ENCODE data around the gene ANTXR1. TPM values are rescaled to one million over a fixed set of nuclear protein-coding genes. Genes with fewer than 3 reads are reported as not detected.

ANTXR1 gene
- total RNA-seq, 1 experiment from 2014 or later, result 25.7 TPM

- ATAC-seq, result no peak
- no peak overlapping the region for H3K9ac ChIP-seq (ENCODE audit: low read length)
- POLR2A ChIA-PET, result no interaction called here
These were observed 284.2 kb downstream of the ANTXR1 start for GRCh38 chr2:69297216-69297615.

More at GRCh38 chr2:69297216-69297615, 284.2 kb downstream of the ANTXR1 start:
- Histone ChIP-seq H3K27me3 (ENCODE audit: insufficient read depth, low read length) (no peaks in the 10 kb centered on the region), H3K79me2 (ENCODE audit: insufficient read depth, low read length) (no peaks in the 10 kb centered on the region), H3K36me3 (ENCODE audit: control insufficient read depth in 1 of 2, insufficient read depth in 2 of 2, low read length in 2 of 2) (no peaks in the 10 kb centered on the region), H3K27ac (ENCODE audit: low read depth, low read length) (no peak overlapping the region), H3K9me3 (ENCODE audit: control insufficient read depth in 1 of 2, insufficient read depth in 1 of 2, low read depth in 1 of 2, low read length in 2 of 2) (no peaks in the 10 kb centered on the region), H3K4me2 (ENCODE audit: low read length) (no peak overlapping the region), H3K9me2 (ENCODE audit: insufficient read depth) (no peaks in the 10 kb centered on the region), H3K4me3 (replicated peaks in 1 of 2; ENCODE audit: low read depth in 1 of 2, low read length in 2 of 2) (no peak overlapping the region), H2AFZ (ENCODE audit: low read depth, low read length, poor library complexity, severe bottlenecking) (no peak overlapping the region), H3K4me1 (ENCODE audit: control insufficient read depth in 1 of 2, insufficient read depth in 2 of 2, low read length in 2 of 2) (peaks cover 3 to 5% of the 10 kb centered on the region in 2 experiments; a peak in 2 of 4 replicates), H4K20me1 (ENCODE audit: insufficient read depth) (no peaks in the 10 kb centered on the region)
- CTCF ChIA-PET, result no interaction called here
- RAD21 ChIA-PET (ENCODE audit: low non-redundant PET in 1 of 2, low total read pairs in 2 of 2, uncharacterized antibody in 2 of 2, unreplicated experiment in 2 of 2), result no interaction called here
- intact Hi-C loops (cut with micrococcal nuclease), result no loop called here
- no peak for DNase-seq (ENCODE audit: low read depth, low spot score)
- TF ChIP-seq EZH2 (IDR thresholded peaks at IDR 0.05) (no peak), ZNF274 (IDR thresholded peaks at IDR 0.05; ENCODE audit: low read depth, low read length) (no peak), JUND (IDR thresholded peaks at IDR 0.05) (no peak), SP1 (IDR thresholded peaks at IDR 0.05; ENCODE audit: low read depth) (no peak), CBX3 (IDR thresholded peaks at IDR 0.05; ENCODE audit: low read depth) (no peak), ELF1 (IDR thresholded peaks at IDR 0.05; ENCODE audit: borderline replicate concordance, low read depth) (no peak), CTCF (IDR thresholded peaks at IDR 0.05 in 2 of 3, conservative IDR thresholded peaks at IDR 0.05 in 1 of 3; ENCODE audit: borderline replicate concordance in 1 of 3, insufficient read depth in 1 of 3, low read depth in 2 of 3, low read length in 2 of 3) (no peak), CEBPB (IDR thresholded peaks at IDR 0.05; ENCODE audit: low read depth) (no peak), TCF7L2 (IDR thresholded peaks at IDR 0.05; ENCODE audit: borderline replicate concordance, extremely low read depth, insufficient read depth, insufficient read length) (no peak), RAD21 (IDR thresholded peaks at IDR 0.05; ENCODE audit: low read depth) (no peak), YY1 (IDR thresholded peaks at IDR 0.05; ENCODE audit: extremely low read depth, insufficient replicate concordance, low read depth, low read length) (no peak), SRF (IDR thresholded peaks at IDR 0.05; ENCODE audit: low read depth) (no peak), ZFX (IDR thresholded peaks at IDR 0.05) (no peak), FOSL1 (IDR thresholded peaks at IDR 0.05; ENCODE audit: low read depth) (no peak), SIN3A (IDR thresholded peaks at IDR 0.05; ENCODE audit: low read depth) (no peak)
- TF ChIP-seq, protein P1, sequence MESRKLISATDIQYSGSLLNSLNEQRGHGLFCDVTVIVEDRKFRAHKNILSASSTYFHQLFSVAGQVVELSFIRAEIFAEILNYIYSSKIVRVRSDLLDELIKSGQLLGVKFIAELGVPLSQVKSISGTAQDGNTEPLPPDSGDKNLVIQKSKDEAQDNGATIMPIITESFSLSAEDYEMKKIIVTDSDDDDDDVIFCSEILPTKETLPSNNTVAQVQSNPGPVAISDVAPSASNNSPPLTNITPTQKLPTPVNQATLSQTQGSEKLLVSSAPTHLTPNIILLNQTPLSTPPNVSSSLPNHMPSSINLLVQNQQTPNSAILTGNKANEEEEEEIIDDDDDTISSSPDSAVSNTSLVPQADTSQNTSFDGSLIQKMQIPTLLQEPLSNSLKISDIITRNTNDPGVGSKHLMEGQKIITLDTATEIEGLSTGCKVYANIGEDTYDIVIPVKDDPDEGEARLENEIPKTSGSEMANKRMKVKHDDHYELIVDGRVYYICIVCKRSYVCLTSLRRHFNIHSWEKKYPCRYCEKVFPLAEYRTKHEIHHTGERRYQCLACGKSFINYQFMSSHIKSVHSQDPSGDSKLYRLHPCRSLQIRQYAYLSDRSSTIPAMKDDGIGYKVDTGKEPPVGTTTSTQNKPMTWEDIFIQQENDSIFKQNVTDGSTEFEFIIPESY (IDR thresholded peaks at IDR 0.05; ENCODE audit: extremely low read depth, insufficient replicate concordance, low read length), result no peak
- TF ChIP-seq, protein P2, sequence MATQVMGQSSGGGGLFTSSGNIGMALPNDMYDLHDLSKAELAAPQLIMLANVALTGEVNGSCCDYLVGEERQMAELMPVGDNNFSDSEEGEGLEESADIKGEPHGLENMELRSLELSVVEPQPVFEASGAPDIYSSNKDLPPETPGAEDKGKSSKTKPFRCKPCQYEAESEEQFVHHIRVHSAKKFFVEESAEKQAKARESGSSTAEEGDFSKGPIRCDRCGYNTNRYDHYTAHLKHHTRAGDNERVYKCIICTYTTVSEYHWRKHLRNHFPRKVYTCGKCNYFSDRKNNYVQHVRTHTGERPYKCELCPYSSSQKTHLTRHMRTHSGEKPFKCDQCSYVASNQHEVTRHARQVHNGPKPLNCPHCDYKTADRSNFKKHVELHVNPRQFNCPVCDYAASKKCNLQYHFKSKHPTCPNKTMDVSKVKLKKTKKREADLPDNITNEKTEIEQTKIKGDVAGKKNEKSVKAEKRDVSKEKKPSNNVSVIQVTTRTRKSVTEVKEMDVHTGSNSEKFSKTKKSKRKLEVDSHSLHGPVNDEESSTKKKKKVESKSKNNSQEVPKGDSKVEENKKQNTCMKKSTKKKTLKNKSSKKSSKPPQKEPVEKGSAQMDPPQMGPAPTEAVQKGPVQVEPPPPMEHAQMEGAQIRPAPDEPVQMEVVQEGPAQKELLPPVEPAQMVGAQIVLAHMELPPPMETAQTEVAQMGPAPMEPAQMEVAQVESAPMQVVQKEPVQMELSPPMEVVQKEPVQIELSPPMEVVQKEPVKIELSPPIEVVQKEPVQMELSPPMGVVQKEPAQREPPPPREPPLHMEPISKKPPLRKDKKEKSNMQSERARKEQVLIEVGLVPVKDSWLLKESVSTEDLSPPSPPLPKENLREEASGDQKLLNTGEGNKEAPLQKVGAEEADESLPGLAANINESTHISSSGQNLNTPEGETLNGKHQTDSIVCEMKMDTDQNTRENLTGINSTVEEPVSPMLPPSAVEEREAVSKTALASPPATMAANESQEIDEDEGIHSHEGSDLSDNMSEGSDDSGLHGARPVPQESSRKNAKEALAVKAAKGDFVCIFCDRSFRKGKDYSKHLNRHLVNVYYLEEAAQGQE (IDR thresholded peaks at IDR 0.05; ENCODE audit: low read depth), result no peak
- BruUV-seq (replicated peaks), result no TSS peak

Data from HCT116 (cell line).